HepG2 (cell line): ENCODE measurements around the gene YPEL3. TPM values are rescaled to one million over a fixed set of nuclear protein-coding genes. Genes with fewer than 3 reads are reported as not detected.

Experiments
- AGO1 ChIP-seq: fragments of 200-400 bp; formaldehyde crosslinking; IDR thresholded peaks from 2 replicates; pipeline ENCODE4 v1.6.1; 2017; ENCODE audit warnings: mild to moderate bottlenecking, low read depth, low read length, moderate library complexity; ENCODE audit not compliant: poor library complexity, severe bottlenecking
- DDIT3 ChIP-seq: sonication (generic); formaldehyde crosslinking; IDR thresholded peaks from 2 replicates; pipeline ENCODE4 v1.4.0; 2020; ENCODE audit warnings: mild to moderate bottlenecking, missing genetic modification reagents
- ETV6 ChIP-seq: sonication (generic); formaldehyde crosslinking; conservative IDR thresholded peaks from 2 replicates; pipeline ENCODE4 v1.4.0; 2020; ENCODE audit warnings: missing genetic modification reagents
- FOXK2 ChIP-seq: fragments of 450-650 bp; IDR thresholded peaks from 2 replicates; pipeline ENCODE4 v1.6.1; 2016
- NBN ChIP-seq: fragments of 450-650 bp; conservative IDR thresholded peaks from 2 replicates; pipeline ENCODE4 v1.6.1; 2017
- NFKB2 ChIP-seq: sonication (generic); formaldehyde crosslinking; IDR thresholded peaks from 2 replicates; pipeline ENCODE4 v1.4.0; 2020; ENCODE audit warnings: missing genetic modification reagents, borderline replicate concordance
- POLR2AphosphoS5 ChIP-seq: IDR thresholded peaks from 2 replicates; pipeline ENCODE4 v1.6.1; 2012; ENCODE audit warnings: low read depth, low read length
- REST ChIP-seq, 2 experiments: IDR thresholded peaks; 2 replicates each; pipeline ENCODE4 v1.6.1; 2011 to 2012; ENCODE audit warnings: low read length in 2 of 2, borderline replicate concordance in 1 of 2, low read depth in 1 of 2, mild to moderate bottlenecking in 1 of 2, moderate library complexity in 1 of 2
- RXRA ChIP-seq: sonication (generic); formaldehyde crosslinking; IDR thresholded peaks from 2 replicates; pipeline ENCODE4 v1.5.1; 2020; ENCODE audit warnings: missing genetic modification reagents
- SSRP1 ChIP-seq: IDR thresholded peaks from 2 replicates; pipeline ENCODE4 v1.6.1; 2016; ENCODE audit warnings: control low read depth
- TFE3 ChIP-seq: IDR thresholded peaks from 2 replicates; pipeline ENCODE4 v1.6.1; 2016
- TIGD3 ChIP-seq: sonication (generic); formaldehyde crosslinking; IDR thresholded peaks from 2 replicates; pipeline ENCODE4 v1.5.1; 2020; ENCODE audit warnings: mild to moderate bottlenecking, missing genetic modification reagents, borderline replicate concordance
- ZIK1 ChIP-seq: sonication (generic); formaldehyde crosslinking; IDR thresholded peaks from 2 replicates; pipeline ENCODE4 v1.5.0; 2020; ENCODE audit warnings: mild to moderate bottlenecking, low read depth, missing genetic modification reagents, borderline replicate concordance
- ZNF431 ChIP-seq: sonication (generic); formaldehyde crosslinking; IDR thresholded peaks from 2 replicates; pipeline ENCODE4 v1.9.0; 2022; ENCODE audit warnings: missing genetic modification reagents, low read depth, mild to moderate bottlenecking, borderline replicate concordance
- ZNF513 ChIP-seq: sonication (generic); formaldehyde crosslinking; conservative IDR thresholded peaks from 2 replicates; pipeline ENCODE4 v1.5.0; 2020; ENCODE audit warnings: missing genetic modification reagents
- ZNF547 ChIP-seq: sonication (generic); formaldehyde crosslinking; IDR thresholded peaks from 2 replicates; pipeline ENCODE4 v1.5.1; 2020; ENCODE audit warnings: mild to moderate bottlenecking, missing genetic modification reagents
- ZNF552 ChIP-seq: sonication (generic); formaldehyde crosslinking; IDR thresholded peaks from 2 replicates; pipeline ENCODE4 v1.9.0; 2022; ENCODE audit warnings: missing genetic modification reagents, mild to moderate bottlenecking, borderline replicate concordance
- ZNF777 ChIP-seq: sonication (generic); formaldehyde crosslinking; IDR thresholded peaks from 2 replicates; pipeline ENCODE4 v1.4.0; 2020; ENCODE audit warnings: missing genetic modification reagents
- ZNF788 ChIP-seq: sonication (generic); formaldehyde crosslinking; IDR thresholded peaks from 2 replicates; pipeline ENCODE4 v1.5.0; 2020; ENCODE audit warnings: mild to moderate bottlenecking, missing genetic modification reagents, borderline replicate concordance
- polyA plus RNA-seq, 8 experiments: library from polyadenylated mRNA; depleted of rRNA in 3 of 8; stranded (reverse) in 7 of 8; unstranded in 1 of 8; fragments of >200 nt; fragmentation: Illumina TruSeq in 4 of 8; extraction: Trizol in 4 of 8; gene quantifications; 2 replicates each; pipeline versions ENCODE4 v1.2.1 to v1.2.3, GENCODE V29; 2011 to 2016; ENCODE audit warnings: low read depth in 4 of 8, missing spikeins in 1 of 8, mixed read lengths in 1 of 8; ENCODE audit not compliant: insufficient read depth in 1 of 8
- total RNA-seq, 5 experiments: library from RNA; depleted of rRNA; stranded (reverse); fragments of >200 nt; fragmentation: Illumina TruSeq; extraction: Trizol; gene quantifications; 2 replicates each; pipeline ENCODE4 v1.2.3, GENCODE V29; 2016; ENCODE audit warnings: low read depth in 1 of 5

YPEL3 gene
- total and polyA plus RNA-seq, 2 of the 13 experiments (the other 11 are each of a cell fraction or from before 2014, with no cell fraction given) = 5.4 to 47.0 TPM

GRCh38 chr16:30113031-30113710, 17.2 kb upstream of the YPEL3 start, which contains the start of gene GDPD3 (continued):
- TF ChIP-seq REST (IDR thresholded peaks at IDR 0.05; ENCODE audit: borderline replicate concordance in 1 of 2, low read depth in 1 of 2, low read length in 2 of 2) (no peak), AGO1 (peak; percentile 23), POLR2AphosphoS5 (no peak), ZNF777 (CRISPR knock-in tag) (no peak), RXRA (CRISPR knock-in tag) (peak; percentile 9; the same call in 1 of the 2 replicates), NFKB2 (CRISPR knock-in tag) (no peak), TIGD3 (no peak), TFE3 (no peak), ETV6 (no peak), ZNF431 (CRISPR knock-in tag) (no peak), ZNF552 (CRISPR knock-in tag) (no peak), NBN (no peak), ZNF513 (CRISPR knock-in tag) (no peak), ZNF547 (CRISPR knock-in tag) (no peak), DDIT3 (CRISPR knock-in tag) (no peak), ZIK1 (CRISPR knock-in tag) (no peak), SSRP1 (CRISPR knock-in tag) (peak; percentile 21; the same call in 1 of the 2 replicates), ZNF788 (CRISPR knock-in tag) (no peak), FOXK2 (no peak)
